Gastroesophageal sphincter (tissue), 4 donors: ENCODE results near the gene HSD3B1. TPM values are rescaled to one million over a fixed set of nuclear protein-coding genes. Genes with fewer than 3 reads are reported as not detected.

Experiments used
- ATAC-seq: fragments of 150-250 bp; one replicate; pipeline ENCODE4 v1.9.1; 2016; ENCODE audit warnings: mild to moderate bottlenecking, moderate library complexity
- H3K27ac ChIP-seq, 4 donors: fragments of 200-600 bp; sonication (generic) in 3 of 4; 1 replicate in 3 of 4; 2 replicates in 1 of 4; pipeline ENCODE4 v1.5.1; 2016 to 2019
- H3K27me3 ChIP-seq: fragments of 200-600 bp; sonication (generic); one replicate; pipeline ENCODE4 v1.5.1; 2019
- H3K36me3 ChIP-seq, 2 donors: fragments of 200-600 bp; sonication (generic); one replicate each; pipeline ENCODE4 v1.5.1; 2019; ENCODE audit warnings: control low read depth in 1 of 2
- H3K4me1 ChIP-seq, 3 donors: fragments of 200-600 bp; sonication (generic); 1 replicate in 2 of 3; 2 replicates in 1 of 3; pipeline ENCODE4 v1.5.1; 2016 to 2019; ENCODE audit warnings: control low read depth in 2 of 3
- H3K4me3 ChIP-seq, 2 donors: fragments of 200-600 bp; sonication (generic); one replicate each; pipeline ENCODE4 v1.5.1; 2019; ENCODE audit warnings: mild to moderate bottlenecking in 1 of 2, moderate library complexity in 1 of 2
- H3K9me3 ChIP-seq, 3 donors: fragments of 200-600 bp; sonication (generic); one replicate each; pipeline ENCODE4 v1.5.1; 2017 to 2019; ENCODE audit warnings: control low read depth in 2 of 3
- CTCF ChIP-seq, 4 experiments: fragments of 200-600 bp in 2 of 4; fragments of 450-650 bp in 2 of 4; sonication (generic) in 1 of 4; IDR thresholded peaks; one replicate each; pipeline ENCODE4 v1.5.1; 2017 to 2019; ENCODE audit warnings: antibody characterized with exemption in 4 of 4, mild to moderate bottlenecking in 2 of 4, moderate library complexity in 2 of 4
- EP300 ChIP-seq: sonication (generic); formaldehyde crosslinking; IDR thresholded peaks from one replicate; pipeline ENCODE4 v1.6.1; 2017; ENCODE audit warnings: antibody characterized with exemption, mild to moderate bottlenecking
- POLR2A ChIP-seq, 2 donors: fragments of 450-650 bp; IDR thresholded peaks; one replicate each; pipeline ENCODE4 v1.6.1; 2017; ENCODE audit warnings: antibody characterized with exemption in 2 of 2, mild to moderate bottlenecking in 2 of 2, moderate library complexity in 1 of 2
- POLR2AphosphoS5 ChIP-seq: sonication (generic); formaldehyde crosslinking; IDR thresholded peaks from one replicate; pipeline ENCODE4 v1.6.1; 2017; ENCODE audit warnings: antibody characterized with exemption
- WGBS, 2 donors: methylation state at CpG; one replicate each; pipeline ENCODE4 v1.1.5; 2018; ENCODE audit warnings: low coverage in 1 of 2; 5-methylcytosine and 5-hydroxymethylcytosine counted together
- total RNA-seq, 4 donors: library from RNA; depleted of rRNA; stranded (reverse); fragments of >200 nt; gene quantifications; one replicate each; pipeline ENCODE4 v1.1.0, GENCODE V29; 2016

Gene HSD3B1
- total RNA-seq, 4 donors from 2014 or later, result not detected

GRCh38 chr1:119541389-119541788 lies 34.4 kb downstream of the HSD3B1 start:
- H3K4me1 ChIP-seq, result no peaks in the 10 kb centered on the region
- H3K36me3 ChIP-seq, result no peaks in the 10 kb centered on the region
- no peak overlapping the region for H3K4me3 ChIP-seq
- H3K27ac ChIP-seq, result no peak overlapping the region
- TF ChIP-seq POLR2AphosphoS5 (no peak), CTCF (IDR thresholded peaks at IDR 0.05) (no peak), EP300 (no peak), POLR2A (IDR thresholded peaks at IDR 0.05) (no peak)
- no peaks in the 10 kb centered on the region for H3K9me3 ChIP-seq
- 75 to 88% methylated on average over 1 to 3 of the region's 3 CpGs for WGBS, 2 donors
- no peak for ATAC-seq
- H3K27me3 ChIP-seq, result no peaks in the 10 kb centered on the region

- no peaks in the 10 kb centered on the region for H3K4me1 ChIP-seq
- 69% methylated on average over 2 of the region's 2 CpGs; no CpG with 5 or more reads in 1 of the 2 donors for WGBS, 2 donors
- H3K4me3 ChIP-seq, result no peak overlapping the region
- no peak for TF ChIP-seq POLR2A (IDR thresholded peaks at IDR 0.05)
- TF ChIP-seq EP300, result no peak
- no peak for TF ChIP-seq POLR2AphosphoS5
- no peak for TF ChIP-seq CTCF (IDR thresholded peaks at IDR 0.05)
- no peak for ATAC-seq
- H3K9me3 ChIP-seq, result no peaks in the 10 kb centered on the region
- H3K27me3 ChIP-seq, result no peaks in the 10 kb centered on the region
- H3K36me3 ChIP-seq, result no peaks in the 10 kb centered on the region
- H3K27ac ChIP-seq, result no peak overlapping the region
Measured at GRCh38 chr1:119542492-119542946, 35.5 kb downstream of the HSD3B1 start.

DNA sequence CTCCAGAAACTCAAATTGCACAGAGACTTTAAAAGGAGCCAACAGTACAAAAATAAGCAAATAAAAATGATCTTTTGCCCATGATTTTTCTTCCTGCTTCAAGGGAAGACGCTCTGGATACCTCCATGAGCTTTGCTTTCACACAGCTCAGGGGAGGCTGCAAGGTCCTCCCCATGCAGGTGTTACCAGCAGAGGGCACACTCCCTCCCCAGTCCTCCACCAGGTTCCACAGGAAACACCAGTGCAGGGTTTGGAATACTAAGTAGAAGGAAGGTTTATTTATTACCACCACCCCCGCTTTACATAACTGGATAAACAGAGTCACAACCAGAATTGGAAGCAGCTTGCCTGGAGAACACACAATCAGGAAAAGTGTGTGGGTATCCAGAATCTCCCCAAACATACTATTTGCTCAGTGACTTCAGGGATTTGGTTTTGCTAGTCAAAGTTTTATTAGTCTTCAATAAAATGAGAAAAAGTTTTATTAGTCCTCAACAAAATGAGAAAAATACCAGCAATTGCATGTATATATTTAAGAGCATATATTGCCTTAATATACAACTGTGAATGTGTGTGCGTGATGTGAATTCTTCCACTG lies 37.3 kb downstream of the HSD3B1 start:
- TF ChIP-seq EP300, result no peak
- ATAC-seq, result no peak
- Histone ChIP-seq H3K4me1 (no peaks in the 10 kb centered on the region), H3K27me3 (no peaks in the 10 kb centered on the region), H3K4me3 (no peak overlapping the region), H3K36me3 (no peaks in the 10 kb centered on the region), H3K9me3 (no peaks in the 10 kb centered on the region), H3K27ac (no peak overlapping the region)
- 64 to 89% methylated on average over 1 to 2 of the region's 3 CpGs for WGBS, 2 donors

DNA sequence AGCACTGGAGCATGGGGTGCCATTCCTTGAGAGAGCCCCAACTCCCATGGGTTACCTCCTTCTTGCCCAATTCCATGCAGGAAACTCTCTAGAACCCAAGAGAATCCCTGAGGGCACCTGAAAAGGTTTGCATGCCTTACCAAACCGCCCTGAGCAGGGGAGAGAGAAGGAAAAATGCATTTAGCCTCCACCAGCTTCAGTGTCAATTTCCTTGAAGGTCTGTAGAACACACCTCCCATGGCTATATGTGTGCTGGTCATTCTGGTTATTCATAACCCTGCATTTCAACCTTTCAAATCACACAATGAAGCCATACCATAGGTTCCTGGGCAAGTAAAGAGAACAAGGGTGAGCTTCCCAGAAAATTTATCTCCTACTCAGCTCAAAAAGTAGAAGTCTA lies 39.6 kb downstream of the HSD3B1 start:
- Histone ChIP-seq H3K27ac (no peak overlapping the region), H3K4me3 (no peak overlapping the region), H3K9me3 (no peaks in the 10 kb centered on the region), H3K4me1 (no peaks in the 10 kb centered on the region), H3K36me3 (no peaks in the 10 kb centered on the region), H3K27me3 (no peaks in the 10 kb centered on the region)
- 83% methylated on average over 1 of the region's 1 CpG; no CpG with 5 or more reads in 1 of the 2 donors for WGBS, 2 donors
- ATAC-seq, result no peak
- TF ChIP-seq CTCF (IDR thresholded peaks at IDR 0.05) (no peak), POLR2A (IDR thresholded peaks at IDR 0.05) (no peak), EP300 (no peak), POLR2AphosphoS5 (no peak)

DNA sequence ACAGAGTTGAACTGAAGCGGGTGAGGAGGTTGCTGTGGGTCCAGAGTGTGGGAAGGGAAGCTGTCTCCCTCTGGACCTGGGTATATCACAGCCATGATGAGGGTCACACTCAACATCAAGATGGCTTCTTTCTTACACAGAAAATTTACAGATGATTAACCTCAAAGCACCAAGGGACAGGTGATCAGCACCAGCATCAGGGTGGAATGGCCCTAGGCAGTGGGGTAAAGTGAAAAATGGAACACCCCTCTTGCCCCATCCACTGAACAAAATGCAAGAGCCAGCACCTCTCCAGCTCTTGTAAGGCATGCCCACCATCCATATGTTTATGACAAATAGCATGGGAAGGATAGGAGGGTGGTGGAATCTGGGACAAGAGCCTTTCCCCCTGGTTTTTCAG lies 40.3 kb downstream of the HSD3B1 start:
- Histone ChIP-seq H3K4me1 (no peaks in the 10 kb centered on the region), H3K27me3 (no peaks in the 10 kb centered on the region), H3K4me3 (no peak overlapping the region), H3K9me3 (no peaks in the 10 kb centered on the region), H3K36me3 (no peaks in the 10 kb centered on the region), H3K27ac (no peak overlapping the region)
- no peak for ATAC-seq
- TF ChIP-seq POLR2AphosphoS5 (no peak), CTCF (IDR thresholded peaks at IDR 0.05) (no peak), POLR2A (IDR thresholded peaks at IDR 0.05) (no peak), EP300 (no peak)
- 88% methylated on average over 1 of the region's 1 CpG; no CpG with 5 or more reads in 1 of the 2 donors for WGBS, 2 donors
